Measurements from ENCODE around the gene FFAR1.

Gene FFAR1

DNA sequence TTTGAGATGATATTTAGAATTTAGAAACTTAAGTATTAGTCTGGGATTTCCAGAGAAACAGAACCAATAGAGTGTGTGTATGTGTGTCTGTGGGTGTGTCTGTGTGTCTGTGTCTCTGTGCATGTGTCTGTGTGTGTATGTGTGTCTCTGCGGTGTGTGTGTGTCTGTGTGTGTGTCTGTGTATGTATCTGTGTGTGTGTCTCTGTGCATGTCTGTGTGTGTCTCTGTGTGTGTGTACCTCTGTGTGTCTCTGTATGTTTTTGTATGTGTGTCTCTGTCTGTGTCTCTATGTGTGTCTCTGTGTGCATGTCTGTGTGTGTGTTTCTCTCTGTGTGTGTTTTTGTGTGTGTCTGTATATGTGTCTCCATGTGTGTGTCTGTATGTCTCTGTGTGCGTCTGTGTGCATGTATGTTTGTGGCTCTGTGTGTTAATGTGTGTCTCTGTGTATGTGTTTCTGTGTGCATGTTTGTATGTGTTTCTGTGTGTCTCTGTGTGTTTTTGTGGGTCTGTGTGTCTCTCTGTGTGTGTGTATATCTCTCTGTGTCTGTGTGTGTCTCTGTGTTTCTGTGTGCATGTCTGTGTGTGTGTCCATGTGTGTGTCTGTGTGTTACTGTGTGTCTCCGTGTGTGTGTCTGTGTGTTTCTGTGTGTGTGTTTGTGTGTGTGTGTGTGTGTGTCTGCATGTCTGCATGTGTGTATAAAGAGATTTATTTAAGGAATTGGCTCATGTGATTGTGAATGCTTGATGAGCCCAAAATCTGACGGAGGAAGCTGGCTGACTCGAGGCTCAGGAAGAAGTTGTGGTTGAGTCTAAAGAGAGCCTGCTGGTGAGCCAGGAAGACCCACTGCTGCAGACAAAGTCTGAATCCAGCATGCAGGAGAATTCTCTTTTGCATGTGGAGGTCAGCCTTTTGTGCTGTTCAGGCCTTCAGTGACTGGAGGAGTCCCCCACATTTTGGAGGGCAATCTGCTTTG is 45.3 kb downstream of the FFAR1 start:
- no peak for TF ChIP-seq ZNF274 (IDR thresholded peaks at IDR 0.05; ENCODE audit: low read depth, low read length)
- H3K4me3 ChIP-seq (ENCODE audit: low read length), result no peak overlapping the region

- TF ChIP-seq ZNF274 (IDR thresholded peaks at IDR 0.05; ENCODE audit: low read depth, low read length), result no peak
- no peak overlapping the region for H3K4me3 ChIP-seq (ENCODE audit: low read length)
These were observed 47.9 kb downstream of the FFAR1 start for GRCh38 chr19:35395382-35396199.

GRCh38 chr19:35396240-35396885 is 48.7 kb downstream of the FFAR1 start:
- H3K4me3 ChIP-seq (ENCODE audit: low read length), result no peak overlapping the region
- TF ChIP-seq ZNF274 (IDR thresholded peaks at IDR 0.05; ENCODE audit: low read depth, low read length), result no peak

DNA sequence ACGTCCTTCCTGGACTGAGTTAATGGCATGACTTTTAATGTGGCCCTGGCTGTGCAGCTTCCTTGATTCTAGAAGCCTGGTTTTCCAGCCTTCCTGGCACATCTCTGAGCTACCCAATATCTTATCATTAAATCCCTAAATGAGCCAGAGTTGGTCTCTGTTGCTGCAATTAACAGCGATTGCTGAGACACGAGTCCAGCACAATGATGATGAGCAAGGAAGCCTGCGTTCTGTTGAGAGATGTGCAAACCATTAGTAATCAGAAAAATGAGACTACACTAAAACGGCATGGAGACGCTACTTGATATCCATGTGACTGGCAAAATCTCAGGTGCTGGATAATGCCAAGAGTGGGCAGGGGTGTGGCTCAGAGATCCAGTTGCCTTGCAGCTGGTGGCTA is 49.4 kb downstream of the FFAR1 start:
- H3K4me3 ChIP-seq (ENCODE audit: low read length), result no peak overlapping the region
- no peak for TF ChIP-seq ZNF274 (IDR thresholded peaks at IDR 0.05; ENCODE audit: low read depth, low read length)
